GM19372 (cell line): Measurements from ENCODE around the gene MT1M.
"Not testable (repeated sequence)": the region's sequence is repeated elsewhere in the genome, so short reads cannot be mapped to it uniquely, and the experiment has no call there.

Source experiments
- ATAC-seq: cut with Tn5 transposase; IDR thresholded peaks from one replicate; pipeline ENCODE4 v1.9.1; 2021; ENCODE audit warnings: mild to moderate bottlenecking, low read depth, moderate library complexity; ENCODE audit not compliant: unreplicated experiment

Gene MT1M

DNA sequence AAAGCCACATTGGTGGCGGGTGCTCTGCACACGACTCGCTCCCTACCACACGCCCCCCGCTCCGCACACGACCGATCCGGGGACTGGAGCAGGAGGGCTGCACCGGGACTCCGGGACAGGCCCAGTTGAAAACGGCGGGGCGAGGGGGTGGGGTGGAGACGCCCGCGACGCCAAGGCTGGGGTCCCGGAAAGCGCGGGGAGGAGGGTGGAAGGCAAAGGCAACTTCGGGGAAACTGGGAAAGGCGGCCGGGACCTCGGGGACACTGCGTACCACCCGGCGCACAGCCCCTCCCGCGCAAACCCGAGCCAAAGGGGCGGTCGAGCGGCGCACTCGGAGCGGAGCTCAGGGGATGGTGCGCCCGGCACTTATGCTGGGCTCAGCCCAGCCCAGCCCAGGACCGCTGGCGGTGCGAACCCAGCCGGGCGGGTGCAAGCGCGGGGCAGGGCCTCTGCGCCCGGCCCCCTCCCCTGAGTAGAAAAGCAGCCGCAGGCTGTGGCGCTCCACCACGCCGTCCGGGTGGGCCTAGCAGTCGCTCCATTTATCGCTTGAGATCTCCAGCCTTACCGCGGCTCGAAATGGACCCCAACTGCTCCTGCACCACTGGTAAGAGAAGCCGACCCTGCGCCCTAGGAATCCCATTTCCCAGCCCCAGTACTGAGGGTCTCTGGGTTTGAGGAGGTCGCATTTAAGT, at the start of gene MT1M:
Gene MT1M (plus strand): TSS at position 504 of the 692 bp plus-strand sequence. CDS start 73 bp downstream, at position 577.
- no peak for ATAC-seq

DNA sequence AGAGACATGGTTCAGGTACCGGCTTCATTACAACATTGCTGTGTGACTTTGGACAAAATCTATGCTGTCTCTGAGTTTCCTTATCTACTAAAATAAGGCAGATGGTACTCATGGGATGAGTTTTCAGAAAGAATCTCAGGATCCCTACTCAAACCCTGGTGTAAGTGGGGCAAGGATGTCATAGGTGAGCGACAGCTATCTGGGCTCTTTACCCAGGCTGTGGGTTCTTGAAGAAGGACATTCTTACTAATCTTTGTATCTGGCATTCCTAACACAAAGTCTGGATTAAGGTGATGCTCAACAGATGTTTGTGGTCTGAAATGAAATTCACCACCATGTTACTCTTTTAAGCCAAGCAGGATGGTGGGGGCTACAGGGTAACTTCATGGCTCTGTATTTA, 49.5 kb upstream of the MT1M start:
- not testable (repeated sequence) for ATAC-seq

DNA sequence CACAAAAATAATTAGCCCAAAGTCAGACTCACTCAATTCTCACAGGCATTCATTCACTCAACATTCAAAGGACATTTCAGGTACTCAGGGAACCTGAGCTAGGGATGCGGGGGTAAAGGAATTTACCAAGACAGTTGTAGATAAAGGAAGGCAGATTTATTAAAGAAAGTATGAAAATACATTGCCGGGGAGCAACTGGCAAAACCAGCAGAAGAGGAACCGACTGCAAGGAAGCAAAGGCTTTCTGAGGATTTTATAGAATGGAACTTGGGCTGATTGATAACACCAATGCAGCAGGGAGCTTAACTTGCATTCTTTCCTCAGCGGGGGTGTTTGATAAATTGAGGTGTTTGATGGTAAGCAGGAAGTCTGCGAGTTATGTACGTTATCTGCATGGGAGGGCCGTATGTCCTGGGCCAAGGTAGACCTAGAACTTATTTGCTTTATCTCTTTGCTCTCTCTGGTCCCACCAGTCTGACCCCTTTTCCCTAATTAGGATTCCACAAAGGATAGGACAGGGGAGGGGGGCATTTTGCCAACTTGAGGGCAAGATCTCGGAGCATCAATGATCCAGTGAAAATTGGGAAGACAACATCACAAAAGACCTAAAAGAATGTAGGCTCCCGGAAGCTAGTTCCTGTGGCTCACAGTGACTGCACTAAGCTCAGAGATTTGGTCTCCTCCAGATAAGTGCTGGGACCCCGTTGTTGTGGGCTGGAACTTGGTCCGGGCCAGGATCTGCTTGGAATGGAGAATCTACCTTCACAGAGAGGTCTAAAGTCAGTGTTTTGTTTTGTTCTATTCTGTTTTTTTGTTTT, 48.9 kb upstream of the MT1M start:
- ATAC-seq: no peak

DNA sequence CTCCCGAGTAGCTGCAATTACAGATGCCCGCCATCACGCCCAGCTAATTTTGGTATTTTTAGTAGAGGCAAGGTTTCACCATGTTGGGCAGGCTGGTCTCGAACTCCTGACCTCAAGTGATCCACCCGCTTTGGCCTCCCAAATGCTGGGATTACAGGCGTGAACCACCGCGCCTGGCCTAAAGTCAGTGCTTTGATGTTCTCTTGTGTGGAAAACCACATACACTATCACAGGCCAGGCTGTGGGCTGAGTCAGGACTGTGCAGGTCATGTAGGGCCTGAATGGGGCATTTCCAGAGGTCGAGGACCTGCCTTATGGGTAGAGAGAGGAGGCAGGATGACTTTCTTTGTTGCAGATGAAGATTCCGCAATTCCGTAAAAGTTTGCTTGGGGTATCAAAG, 48.2 kb upstream of the MT1M start:
- ATAC-seq: no peak

DNA sequence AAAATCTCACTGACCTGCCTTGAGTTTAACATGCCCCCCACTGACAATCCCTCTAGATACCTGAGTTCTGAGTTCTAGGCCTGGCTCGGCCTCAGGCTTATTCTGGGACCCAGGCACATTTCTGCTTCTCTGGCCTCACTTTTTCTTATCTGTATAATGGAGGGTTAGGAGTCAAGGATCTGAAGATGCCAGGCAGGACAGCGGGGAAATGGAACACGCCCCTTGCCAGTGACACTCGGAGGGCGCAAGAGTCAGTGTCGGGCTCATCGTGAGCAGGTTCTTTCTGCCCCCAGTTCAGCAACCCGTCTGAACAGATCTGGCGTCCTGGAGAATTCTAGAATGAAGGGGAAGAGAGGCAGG, 43.7 kb upstream of the MT1M start:
- ATAC-seq: no peak

DNA sequence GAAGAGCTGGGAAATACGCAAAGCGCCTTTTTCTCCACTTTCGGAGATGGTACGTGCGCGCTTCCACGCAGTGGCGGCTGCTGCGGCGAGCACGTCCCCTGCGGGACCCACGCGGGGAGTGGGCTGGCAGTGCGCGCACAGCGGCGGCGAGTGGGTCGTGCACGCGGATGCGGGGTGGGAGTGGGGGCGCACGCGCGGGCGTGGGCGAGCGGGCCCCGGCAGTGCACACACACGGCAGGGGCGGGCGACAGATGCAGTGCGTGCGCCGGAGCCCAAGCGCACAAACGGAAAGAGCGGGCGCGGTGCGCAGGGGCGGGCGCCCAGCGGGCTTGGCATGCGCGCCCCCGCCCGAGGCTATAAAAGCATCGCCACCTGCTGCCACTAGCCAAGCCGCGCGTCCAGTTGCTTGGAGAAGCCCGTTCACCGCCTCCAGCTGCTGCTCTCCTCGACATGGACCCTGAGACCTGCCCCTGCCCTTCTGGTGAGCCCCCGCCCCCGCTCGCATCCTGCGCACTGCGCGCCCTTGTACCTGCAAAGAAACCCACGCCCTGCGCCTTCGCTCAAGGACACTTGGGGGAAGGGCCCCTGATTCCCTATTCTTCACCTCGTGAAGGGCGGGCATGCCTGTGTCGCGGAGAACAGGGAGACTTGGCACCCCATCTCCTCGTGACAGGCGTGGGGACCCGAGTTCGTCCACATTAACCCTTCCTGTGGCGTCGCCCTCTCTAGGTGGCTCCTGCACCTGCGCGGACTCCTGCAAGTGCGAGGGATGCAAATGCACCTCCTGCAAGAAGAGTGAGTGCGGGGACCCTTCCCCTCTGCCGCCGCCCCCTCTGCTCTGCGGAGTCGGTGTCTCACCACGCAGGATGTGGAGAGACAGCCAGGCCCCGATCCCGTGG, 43.1 kb upstream of the MT1M start, which contains the start of gene MT3:
Gene MT3 (plus strand): TSS at position 388 of the 899 bp plus-strand sequence. CDS start 63 bp downstream, at position 451.
- no peak for ATAC-seq

DNA sequence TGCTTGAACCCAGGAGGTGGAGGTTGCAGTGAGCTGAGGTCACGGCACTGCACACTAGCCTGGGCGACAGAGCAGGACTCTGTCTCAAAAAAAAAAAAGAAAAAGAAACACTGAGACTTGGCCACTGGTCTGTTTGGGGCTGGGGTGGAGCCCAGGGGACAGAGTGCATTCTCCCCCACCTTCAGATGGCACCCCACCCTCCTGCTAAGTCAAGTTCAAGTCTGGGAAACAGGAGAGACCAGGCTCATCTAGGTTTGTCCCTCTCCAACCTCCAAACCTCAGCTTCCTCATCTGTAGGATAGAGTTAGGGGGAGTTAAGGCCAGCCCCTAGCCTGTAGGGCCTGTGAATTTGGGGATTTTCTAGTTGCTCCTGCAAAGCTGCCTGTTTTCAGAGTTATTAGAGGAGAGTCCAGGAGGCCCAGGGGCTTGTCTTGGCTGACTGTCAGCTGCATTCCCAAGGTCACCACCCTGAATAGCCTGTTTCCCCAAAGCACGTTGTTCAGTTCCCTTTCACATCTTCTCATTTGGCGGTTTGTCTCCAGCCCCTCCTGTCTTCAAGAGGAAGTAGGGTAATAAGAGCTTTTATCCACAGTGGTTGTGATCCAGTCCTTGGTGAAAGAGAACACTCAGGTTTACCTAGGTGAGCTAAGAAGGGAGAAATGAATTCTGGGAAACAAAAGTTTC, 40.9 kb upstream of the MT1M start:
- no peak for ATAC-seq

DNA sequence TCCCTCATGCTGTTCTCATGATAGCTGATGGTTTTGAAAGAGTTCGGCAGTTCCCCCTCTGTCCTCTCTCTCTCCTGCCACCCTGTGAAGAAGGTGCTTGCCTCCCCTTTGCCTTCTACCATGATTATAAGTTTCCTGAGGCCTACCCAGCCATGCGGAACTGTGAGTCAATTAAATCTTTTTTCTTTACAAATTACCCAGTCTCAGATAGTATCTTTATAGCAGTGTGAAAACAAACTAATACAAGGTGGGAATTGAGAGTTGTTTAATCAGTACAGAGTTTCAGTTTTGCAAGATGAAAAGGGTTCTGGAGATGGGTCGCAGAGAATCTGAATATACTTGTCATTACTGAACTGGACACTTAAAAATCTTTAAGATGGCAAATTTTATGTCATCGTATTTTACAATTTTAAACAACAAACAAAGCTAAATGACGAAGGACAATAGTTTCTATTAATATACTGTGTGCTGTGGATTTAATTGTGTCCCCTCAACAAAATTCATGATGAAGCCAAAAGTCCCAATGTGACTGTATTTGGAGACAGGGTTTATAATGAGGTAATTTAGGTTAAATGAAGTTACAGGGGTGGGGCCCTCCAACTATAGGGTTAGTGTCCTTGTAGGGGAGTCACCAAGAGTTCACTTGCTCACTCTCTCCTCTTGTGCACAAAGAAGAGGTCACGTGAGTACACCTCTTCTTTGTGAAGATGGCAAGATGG, 38.7 kb upstream of the MT1M start:
- ATAC-seq: no peak

DNA sequence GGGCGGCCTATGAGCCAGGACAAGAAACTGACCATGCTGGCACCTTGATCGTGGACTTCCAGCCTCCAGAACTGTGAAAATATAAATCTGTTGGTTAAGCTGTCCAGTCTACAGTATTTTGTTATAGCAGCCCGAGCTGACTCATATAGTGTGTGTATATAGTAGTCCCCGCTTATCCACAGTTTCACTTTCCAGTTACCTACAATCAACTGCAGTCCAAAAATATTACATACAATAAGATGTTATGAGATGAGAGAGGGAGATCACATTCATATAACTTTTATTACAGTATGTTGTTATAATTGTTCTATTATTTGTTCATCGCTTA, 38.2 kb upstream of the MT1M start:
- ATAC-seq: no peak

DNA sequence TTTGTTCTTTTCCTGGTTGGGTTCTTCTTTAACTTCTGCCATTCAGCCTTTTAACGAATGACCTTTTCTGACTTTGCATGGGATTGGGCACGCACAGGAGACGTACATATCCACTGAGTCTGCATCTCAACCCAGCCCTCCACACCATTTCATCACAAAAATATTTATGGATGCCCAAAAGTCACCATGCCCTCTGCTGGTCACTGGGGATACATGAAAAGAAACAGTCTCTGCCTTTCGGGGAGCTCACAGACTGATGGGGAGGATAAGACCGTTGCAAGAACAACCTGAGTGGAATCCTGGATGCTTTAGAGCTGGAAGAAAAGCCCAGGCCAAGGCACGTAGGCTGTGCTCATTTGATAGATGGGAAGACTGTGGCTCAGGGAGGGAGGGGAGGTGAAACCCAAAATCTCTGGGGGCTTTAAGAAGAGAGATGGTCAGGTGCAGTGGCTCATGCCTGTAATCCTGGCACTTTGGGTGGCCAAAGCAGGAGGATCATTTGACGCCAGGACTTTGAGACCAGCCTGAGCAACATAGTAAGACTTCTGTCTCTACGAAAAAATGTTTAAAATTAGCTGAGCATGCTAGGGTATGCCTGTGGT, 32.0 kb upstream of the MT1M start:
- ATAC-seq: no peak

DNA sequence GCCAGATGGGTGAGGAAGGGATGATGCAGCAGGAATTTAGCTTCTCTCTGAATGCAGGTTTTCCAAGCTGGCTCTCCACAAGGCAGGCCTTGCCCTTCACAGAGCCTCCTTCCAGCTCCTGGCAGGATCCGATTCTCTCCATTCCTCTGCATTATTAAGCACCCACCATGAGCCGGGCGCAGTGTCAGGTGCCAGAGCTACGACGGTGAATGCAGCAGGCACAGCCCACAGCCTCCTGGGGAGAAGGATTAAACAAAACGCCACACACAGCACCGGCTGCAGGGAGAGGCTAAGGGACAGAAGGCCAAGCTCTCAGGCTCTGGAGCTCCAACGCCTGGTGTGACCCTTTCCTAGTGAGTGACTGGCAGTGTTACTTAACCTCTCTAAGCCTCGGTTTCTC, 31.1 kb upstream of the MT1M start:
- ATAC-seq: no peak

DNA sequence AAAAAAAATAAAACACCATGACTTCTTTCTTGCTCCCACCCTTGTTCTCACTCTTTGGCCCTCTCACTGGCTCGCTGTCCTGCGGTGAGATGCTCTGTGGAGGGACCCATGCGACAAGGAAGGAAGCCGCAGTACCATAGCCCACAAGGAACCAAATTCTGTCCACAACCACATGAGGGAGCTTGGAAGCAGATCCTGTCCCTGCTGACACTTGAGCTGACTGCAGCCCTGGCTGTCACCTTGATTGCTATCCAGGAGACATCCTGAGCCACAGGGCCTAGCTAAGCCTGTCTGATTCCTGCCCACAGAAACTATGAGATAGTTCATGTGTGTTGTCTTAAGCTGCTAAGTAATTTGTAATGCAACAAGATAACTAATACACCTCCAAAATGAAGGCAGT, 28.9 kb upstream of the MT1M start:
- no peak for ATAC-seq

DNA sequence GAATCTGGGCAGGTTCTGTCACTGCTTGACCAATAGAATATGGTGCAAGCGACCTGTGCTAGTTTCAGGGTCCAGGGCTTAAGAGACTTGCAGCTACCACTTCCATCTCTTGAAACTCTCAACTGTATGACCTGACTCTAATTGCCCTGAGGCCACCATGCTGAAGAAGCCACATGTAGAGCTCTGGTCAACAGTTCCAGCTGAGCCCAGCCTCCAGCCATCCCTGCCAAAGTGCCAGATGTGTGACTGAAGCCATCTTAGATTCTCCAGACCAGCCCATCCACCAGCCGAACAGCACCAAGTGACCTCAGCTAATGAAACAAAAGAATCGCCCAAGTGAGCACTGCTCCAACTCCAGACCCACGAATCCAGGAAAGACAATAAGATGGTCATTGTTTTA, 27.5 kb upstream of the MT1M start:
- ATAC-seq: no peak

DNA sequence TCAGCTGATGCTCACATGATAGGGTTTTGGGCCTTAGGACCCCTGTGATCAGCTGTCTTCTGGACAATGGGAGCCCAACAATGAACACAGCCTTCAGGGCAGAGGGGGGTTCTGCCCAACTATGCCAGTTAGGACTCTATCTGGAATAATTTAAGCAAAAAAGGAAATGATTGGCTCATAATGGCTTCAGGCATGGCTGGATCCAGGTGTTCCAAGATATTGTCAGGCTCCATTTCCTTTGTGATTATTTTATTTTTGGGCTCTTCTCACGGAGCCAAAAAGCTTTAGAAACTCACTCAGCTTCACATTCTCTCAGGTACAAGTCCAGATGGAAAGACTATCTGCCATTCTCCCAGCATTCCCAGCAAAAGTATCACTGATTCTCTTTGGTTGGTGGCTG, 27.0 kb upstream of the MT1M start:
- ATAC-seq: no peak

DNA sequence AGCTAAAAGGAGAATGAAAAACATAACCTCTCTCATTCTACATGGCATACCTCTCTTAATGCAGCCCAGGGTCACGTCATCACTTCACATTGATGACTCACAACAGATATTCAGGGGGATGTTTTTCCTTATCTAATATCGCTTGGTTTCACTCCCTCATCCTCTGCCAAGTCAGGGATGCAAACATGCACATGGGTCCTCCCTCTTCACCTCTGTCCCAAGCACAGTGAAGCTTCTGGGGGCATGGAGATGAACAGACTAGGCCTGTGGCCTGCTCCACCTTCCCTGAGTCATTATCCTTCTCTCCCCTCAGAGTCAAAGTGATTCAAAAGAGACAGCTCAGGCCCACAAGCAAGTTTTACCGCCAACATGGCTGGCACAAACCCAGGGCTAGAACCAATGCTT, 26.4 kb upstream of the MT1M start:
- ATAC-seq: no peak

DNA sequence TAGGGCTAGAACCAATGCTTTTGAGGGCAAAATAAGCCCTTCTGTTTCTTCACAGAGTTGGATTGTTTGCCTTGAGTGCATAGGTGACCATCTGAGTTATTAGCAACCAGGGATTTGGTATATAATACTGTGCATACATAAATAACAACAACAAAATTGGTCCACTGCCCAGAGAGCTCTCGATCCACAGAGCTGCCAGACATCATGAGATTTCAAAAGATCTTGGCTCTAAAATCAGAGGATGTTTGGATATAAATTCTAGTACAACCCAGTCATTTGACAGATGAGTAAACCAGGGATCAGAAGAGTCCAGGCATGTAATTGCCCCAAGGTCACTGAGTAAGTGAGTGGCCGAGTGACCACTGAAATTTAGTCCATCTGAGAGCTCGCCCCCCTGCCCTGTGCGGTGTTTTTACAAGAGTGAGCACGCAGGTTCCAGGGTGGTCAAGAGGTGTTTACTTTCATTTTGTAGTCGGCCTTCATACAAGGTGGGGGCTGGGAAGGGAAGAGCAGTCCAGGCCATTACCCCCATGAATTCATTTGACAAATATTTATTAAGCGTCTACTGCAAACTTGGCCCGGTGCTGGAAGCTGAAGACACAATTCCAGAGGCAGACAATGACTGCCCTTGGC, 25.9 kb upstream of the MT1M start:
- no peak for ATAC-seq

DNA sequence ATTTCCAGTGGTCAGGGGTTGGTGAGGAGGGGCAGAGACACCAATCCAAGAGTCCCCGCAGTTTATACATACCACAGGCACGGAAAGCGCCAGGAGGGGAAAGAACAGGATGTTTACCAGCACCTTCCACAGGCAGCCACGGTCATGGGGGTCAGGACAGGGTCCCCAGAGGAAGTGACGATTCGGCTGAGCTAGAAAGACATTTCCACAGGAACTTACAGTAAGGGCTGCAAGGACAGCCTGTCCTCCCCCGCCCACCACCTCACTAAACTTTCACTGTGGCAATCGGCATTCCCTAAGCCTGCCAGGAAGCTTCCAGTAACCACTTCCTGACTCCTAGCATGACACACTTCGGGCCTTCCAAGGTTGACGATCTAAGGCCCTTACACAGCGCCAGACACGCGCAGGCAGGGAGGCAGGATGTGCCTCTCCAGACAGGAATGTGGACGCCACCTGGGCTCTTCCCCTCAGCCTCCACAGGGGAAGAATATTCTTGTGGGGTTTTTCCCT, 25.3 kb upstream of the MT1M start:
- ATAC-seq: no peak

DNA sequence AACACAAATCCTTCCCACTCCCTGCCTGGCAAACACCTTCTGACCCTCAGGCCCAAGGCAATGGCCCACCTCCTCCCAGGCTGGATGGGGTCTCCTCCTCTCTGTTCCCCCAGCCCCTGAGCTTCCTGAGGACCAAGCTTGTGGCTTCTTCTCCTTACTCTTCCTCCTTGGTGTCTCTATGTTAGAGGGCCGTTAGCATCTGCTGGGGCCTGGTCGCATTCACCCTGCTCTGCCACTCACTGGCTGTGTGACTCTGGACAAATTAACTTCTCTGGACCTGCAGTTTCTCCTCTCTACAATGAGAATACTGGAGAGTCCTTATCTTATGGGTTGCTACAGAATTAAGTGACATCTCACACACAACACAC, 24.8 kb upstream of the MT1M start:
- ATAC-seq: no peak
